ENCODE measurements around the gene NRXN3. TPM values are rescaled to one million over a fixed set of nuclear protein-coding genes. Genes with fewer than 3 reads are reported as not detected.
A peak's percentile ranks its signal among the peaks of the same experiment; 100 is the strongest.

The NRXN3 gene
- total and polyA plus RNA-seq, 5 donors from 2014 or later, result not detected

DNA sequence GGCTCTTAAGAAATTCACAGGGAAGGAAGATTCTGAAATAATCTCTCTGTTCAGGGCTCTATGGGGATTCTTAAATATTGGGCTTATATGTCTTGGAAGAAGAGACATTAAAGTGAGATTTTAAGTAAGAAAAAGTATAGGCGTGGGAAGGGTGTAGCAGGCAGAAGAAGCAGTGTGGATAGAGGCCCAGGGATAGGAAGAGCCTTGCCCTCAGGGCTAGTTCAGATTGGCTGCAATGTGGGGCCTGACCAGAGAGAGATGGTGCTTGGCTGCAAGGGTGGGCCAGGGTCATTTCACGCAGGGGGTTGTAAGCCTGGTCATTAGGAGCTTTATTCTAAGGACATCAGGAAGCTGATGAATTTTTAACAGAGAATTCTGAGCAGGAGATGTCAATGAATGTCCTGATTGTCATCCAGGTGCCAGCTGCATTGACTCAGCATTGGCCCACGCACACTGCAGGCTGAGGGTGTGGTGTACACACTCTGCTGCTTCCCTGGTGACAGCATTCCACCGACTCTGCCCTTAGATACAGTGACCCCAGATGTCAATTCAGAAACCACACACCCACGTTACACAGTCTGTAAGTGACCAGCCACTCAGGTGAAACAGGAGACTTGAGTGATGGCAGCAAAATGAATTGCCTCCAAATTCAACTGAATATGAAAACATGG, 582.5 kb downstream of the NRXN3 start:
- Histone ChIP-seq H3K27me3 (ENCODE audit: control insufficient read depth, insufficient read depth, low read length) (no peaks in the 10 kb centered on the region), H3K9me3 (ENCODE audit: control insufficient read depth in 2 of 2, low read length in 2 of 2) (no peaks in the 10 kb centered on the region), H3K4me1 (ENCODE audit: control insufficient read depth, insufficient read depth, low read length, poor library complexity, severe bottlenecking) (no peaks in the 10 kb centered on the region), H3K4me3 (ENCODE audit: low read depth, low read length) (no peak overlapping the region), H3K27ac (ENCODE audit: insufficient read depth, low read length, poor library complexity, severe bottlenecking) (no peak overlapping the region), H3K36me3 (ENCODE audit: control insufficient read depth, insufficient read depth, low read length) (no peaks in the 10 kb centered on the region)
- ATAC-seq (ENCODE audit: low read depth in 2 of 2) (no peak), DNase-seq (no peak)
- peaks cover 0 to 3% (median 0%) of the 10 kb centered on the region in 7 donors for H3K9me3 Mint-ChIP-seq
- no peaks in the 10 kb centered on the region for H3K36me3 Mint-ChIP-seq
- H3K27ac Mint-ChIP-seq, result no peak overlapping the region
- no peaks in the 10 kb centered on the region for H3K27me3 Mint-ChIP-seq
- H3K4me1 Mint-ChIP-seq, result no peaks in the 10 kb centered on the region
- H3K4me3 Mint-ChIP-seq, result no peak overlapping the region

GRCh38 chr14:78754059-78754458, 583.9 kb downstream of the NRXN3 start:
- ATAC-seq (ENCODE audit: low read depth in 2 of 2), result no peak
- H3K36me3 Mint-ChIP-seq, result no peaks in the 10 kb centered on the region

GRCh38 chr14:78758333-78758732, 588.2 kb downstream of the NRXN3 start:
- Histone ChIP-seq H3K4me3 (ENCODE audit: low read depth, low read length) (no peak overlapping the region), H3K27me3 (ENCODE audit: control insufficient read depth, insufficient read depth, low read length) (no peaks in the 10 kb centered on the region), H3K36me3 (ENCODE audit: control insufficient read depth, insufficient read depth, low read length) (no peaks in the 10 kb centered on the region), H3K9me3 (ENCODE audit: control insufficient read depth in 2 of 2, low read length in 2 of 2) (no peaks in the 10 kb centered on the region), H3K27ac (ENCODE audit: insufficient read depth, low read length, poor library complexity, severe bottlenecking) (no peak overlapping the region), H3K4me1 (ENCODE audit: control insufficient read depth, insufficient read depth, low read length, poor library complexity, severe bottlenecking) (no peaks in the 10 kb centered on the region)
- DNase-seq, result peak in 1 of 3 donors; percentile 5
- H3K4me1 Mint-ChIP-seq, result no peaks in the 10 kb centered on the region
- no peak for ATAC-seq (ENCODE audit: low read depth in 2 of 2)
- H3K4me3 Mint-ChIP-seq, result no peak overlapping the region
- H3K9me3 Mint-ChIP-seq, result peaks cover 0 to 4% (median 0%) of the 10 kb centered on the region in 7 donors
- no peaks in the 10 kb centered on the region for H3K36me3 Mint-ChIP-seq
- no peak overlapping the region for H3K27ac Mint-ChIP-seq
- H3K27me3 Mint-ChIP-seq, result no peaks in the 10 kb centered on the region

More at GRCh38 chr14:78754059-78754458, 583.9 kb downstream of the NRXN3 start:
- DNase-seq, result no peak
- H3K4me1 Mint-ChIP-seq, result no peaks in the 10 kb centered on the region
- Histone ChIP-seq H3K27me3 (ENCODE audit: control insufficient read depth, insufficient read depth, low read length) (no peaks in the 10 kb centered on the region), H3K36me3 (ENCODE audit: control insufficient read depth, insufficient read depth, low read length) (no peaks in the 10 kb centered on the region), H3K27ac (ENCODE audit: insufficient read depth, low read length, poor library complexity, severe bottlenecking) (no peak overlapping the region), H3K4me3 (ENCODE audit: low read depth, low read length) (no peak overlapping the region), H3K4me1 (ENCODE audit: control insufficient read depth, insufficient read depth, low read length, poor library complexity, severe bottlenecking) (no peaks in the 10 kb centered on the region), H3K9me3 (ENCODE audit: control insufficient read depth in 2 of 2, low read length in 2 of 2) (no peaks in the 10 kb centered on the region)
- peak overlapping the region in 1 of 4 donors; percentile 53 for H3K4me3 Mint-ChIP-seq
- H3K9me3 Mint-ChIP-seq, result peaks cover 0 to 3% (median 0%) of the 10 kb centered on the region in 7 donors
- H3K27me3 Mint-ChIP-seq, result no peaks in the 10 kb centered on the region
- no peak overlapping the region for H3K27ac Mint-ChIP-seq

DNA sequence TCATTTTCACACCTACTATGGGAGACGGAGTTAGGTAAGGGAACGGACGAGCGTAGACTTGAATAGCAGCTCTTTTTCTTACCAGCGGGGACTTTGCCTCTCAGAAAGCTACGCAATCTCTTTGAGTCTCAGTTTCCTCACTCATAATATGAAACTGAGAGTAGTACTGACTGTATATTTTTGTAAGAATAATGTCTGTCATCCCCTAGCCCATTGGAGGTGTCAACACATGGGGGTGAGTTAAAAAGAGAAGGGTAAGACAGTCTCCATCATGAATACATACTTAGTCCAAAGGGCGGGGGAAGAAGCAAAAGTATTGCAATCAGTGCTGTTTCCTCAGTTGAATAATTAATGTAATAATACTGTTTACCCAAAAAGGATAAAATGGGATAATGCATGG, 592.2 kb downstream of the NRXN3 start:
- no peaks in the 10 kb centered on the region for H3K4me1 Mint-ChIP-seq
- peaks cover 4% of the 10 kb centered on the region for H3K27me3 Mint-ChIP-seq
- no peaks in the 10 kb centered on the region for H3K9me3 ChIP-seq (ENCODE audit: control insufficient read depth in 2 of 2, low read length in 2 of 2)
- no peak overlapping the region for H3K27ac ChIP-seq (ENCODE audit: insufficient read depth, low read length, poor library complexity, severe bottlenecking)
- H3K27me3 ChIP-seq (ENCODE audit: control insufficient read depth, insufficient read depth, low read length), result no peaks in the 10 kb centered on the region
- no peak for ATAC-seq (ENCODE audit: low read depth in 2 of 2)
- peaks cover 0 to 4% (median 0%) of the 10 kb centered on the region in 7 donors for H3K9me3 Mint-ChIP-seq
- H3K4me3 ChIP-seq (ENCODE audit: low read depth, low read length), result no peak overlapping the region
- no peaks in the 10 kb centered on the region for H3K4me1 ChIP-seq (ENCODE audit: control insufficient read depth, insufficient read depth, low read length, poor library complexity, severe bottlenecking)
- no peaks in the 10 kb centered on the region for H3K36me3 Mint-ChIP-seq
- H3K36me3 ChIP-seq (ENCODE audit: control insufficient read depth, insufficient read depth, low read length), result no peaks in the 10 kb centered on the region
- H3K27ac Mint-ChIP-seq, result no peak overlapping the region
- DNase-seq, result no peak
- no peak overlapping the region for H3K4me3 Mint-ChIP-seq

GRCh38 chr14:78763746-78764145, 593.6 kb downstream of the NRXN3 start:
- H3K4me1 ChIP-seq (ENCODE audit: control insufficient read depth, insufficient read depth, low read length, poor library complexity, severe bottlenecking), result no peaks in the 10 kb centered on the region
- Mint-ChIP-seq H3K9me3 (peaks cover 0 to 4% (median 0%) of the 10 kb centered on the region in 7 donors), H3K4me3 (no peak overlapping the region), H3K27me3 (peaks cover 4% of the 10 kb centered on the region), H3K4me1 (no peaks in the 10 kb centered on the region), H3K27ac (no peak overlapping the region), H3K36me3 (no peaks in the 10 kb centered on the region)
- ATAC-seq (ENCODE audit: low read depth in 2 of 2) (no peak), DNase-seq (no peak)
- no peaks in the 10 kb centered on the region for H3K27me3 ChIP-seq (ENCODE audit: control insufficient read depth, insufficient read depth, low read length)
- H3K27ac ChIP-seq (ENCODE audit: insufficient read depth, low read length, poor library complexity, severe bottlenecking), result no peak overlapping the region
- no peak overlapping the region for H3K4me3 ChIP-seq (ENCODE audit: low read depth, low read length)
- no peaks in the 10 kb centered on the region for H3K9me3 ChIP-seq (ENCODE audit: control insufficient read depth in 2 of 2, low read length in 2 of 2)
- H3K36me3 ChIP-seq (ENCODE audit: control insufficient read depth, insufficient read depth, low read length), result no peaks in the 10 kb centered on the region

DNA sequence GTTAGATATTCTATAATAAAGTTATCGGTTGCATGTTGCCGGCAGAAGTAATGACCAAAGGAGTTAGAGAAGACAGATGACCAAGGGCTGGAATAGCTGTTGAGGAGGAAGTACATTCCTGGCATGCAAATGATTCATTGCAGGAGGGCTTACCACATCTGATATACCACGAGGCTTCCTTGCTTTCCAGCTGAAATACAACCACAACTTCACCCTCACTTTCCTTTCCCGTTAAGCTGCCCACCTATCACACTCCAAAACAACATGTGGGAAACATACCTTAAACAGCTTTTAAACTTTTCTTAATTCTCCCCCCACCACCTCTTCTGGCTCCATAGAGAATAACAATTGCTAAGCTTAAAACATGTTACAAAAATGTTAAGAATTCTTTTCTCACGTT, 594.1 kb downstream of the NRXN3 start:
- Mint-ChIP-seq H3K9me3 (peaks cover 0 to 4% (median 0%) of the 10 kb centered on the region in 7 donors), H3K27me3 (peaks cover 4% of the 10 kb centered on the region), H3K4me1 (no peaks in the 10 kb centered on the region), H3K4me3 (no peak overlapping the region), H3K36me3 (no peaks in the 10 kb centered on the region), H3K27ac (no peak overlapping the region)
- Histone ChIP-seq H3K9me3 (ENCODE audit: control insufficient read depth in 2 of 2, low read length in 2 of 2) (no peaks in the 10 kb centered on the region), H3K27me3 (ENCODE audit: control insufficient read depth, insufficient read depth, low read length) (no peaks in the 10 kb centered on the region), H3K4me3 (ENCODE audit: low read depth, low read length) (no peak overlapping the region), H3K4me1 (ENCODE audit: control insufficient read depth, insufficient read depth, low read length, poor library complexity, severe bottlenecking) (no peaks in the 10 kb centered on the region), H3K27ac (ENCODE audit: insufficient read depth, low read length, poor library complexity, severe bottlenecking) (no peak overlapping the region), H3K36me3 (ENCODE audit: control insufficient read depth, insufficient read depth, low read length) (no peaks in the 10 kb centered on the region)
- ATAC-seq (ENCODE audit: low read depth in 2 of 2) (no peak), DNase-seq (no peak)

- peaks cover 4% of the 10 kb centered on the region for H3K27me3 Mint-ChIP-seq
- no peak overlapping the region for H3K27ac Mint-ChIP-seq
These were observed 594.5 kb downstream of the NRXN3 start for GRCh38 chr14:78764645-78765044.

GRCh38 chr14:78767436-78767835, 597.3 kb downstream of the NRXN3 start:
- Histone ChIP-seq H3K36me3 (ENCODE audit: control insufficient read depth, insufficient read depth, low read length) (no peaks in the 10 kb centered on the region), H3K9me3 (ENCODE audit: control insufficient read depth in 2 of 2, low read length in 2 of 2) (no peaks in the 10 kb centered on the region), H3K4me3 (ENCODE audit: low read depth, low read length) (no peak overlapping the region), H3K4me1 (ENCODE audit: control insufficient read depth, insufficient read depth, low read length, poor library complexity, severe bottlenecking) (no peaks in the 10 kb centered on the region), H3K27me3 (ENCODE audit: control insufficient read depth, insufficient read depth, low read length) (no peaks in the 10 kb centered on the region), H3K27ac (ENCODE audit: insufficient read depth, low read length, poor library complexity, severe bottlenecking) (no peak overlapping the region)
- H3K27me3 Mint-ChIP-seq, result peaks cover 4% of the 10 kb centered on the region
- DNase-seq (no peak), ATAC-seq (ENCODE audit: low read depth in 2 of 2) (no peak)
- H3K4me3 Mint-ChIP-seq, result no peak overlapping the region
- peaks cover 0 to 7% (median 0%) of the 10 kb centered on the region in 7 donors for H3K9me3 Mint-ChIP-seq
- H3K27ac Mint-ChIP-seq, result no peak overlapping the region
- H3K4me1 Mint-ChIP-seq, result no peaks in the 10 kb centered on the region
- no peaks in the 10 kb centered on the region for H3K36me3 Mint-ChIP-seq

More at GRCh38 chr14:78764645-78765044, 594.5 kb downstream of the NRXN3 start:
- no peak overlapping the region for H3K27ac ChIP-seq (ENCODE audit: insufficient read depth, low read length, poor library complexity, severe bottlenecking)
- H3K27me3 ChIP-seq (ENCODE audit: control insufficient read depth, insufficient read depth, low read length), result no peaks in the 10 kb centered on the region
- H3K36me3 ChIP-seq (ENCODE audit: control insufficient read depth, insufficient read depth, low read length), result no peaks in the 10 kb centered on the region
- ATAC-seq (ENCODE audit: low read depth in 2 of 2) (no peak), DNase-seq (no peak)
- H3K9me3 ChIP-seq (ENCODE audit: control insufficient read depth in 2 of 2, low read length in 2 of 2), result no peaks in the 10 kb centered on the region
- H3K4me3 Mint-ChIP-seq, result no peak overlapping the region
- H3K9me3 Mint-ChIP-seq, result peaks cover 0 to 7% (median 0%) of the 10 kb centered on the region in 7 donors
- no peaks in the 10 kb centered on the region for H3K4me1 Mint-ChIP-seq
- H3K4me3 ChIP-seq (ENCODE audit: low read depth, low read length), result no peak overlapping the region
- no peaks in the 10 kb centered on the region for H3K4me1 ChIP-seq (ENCODE audit: control insufficient read depth, insufficient read depth, low read length, poor library complexity, severe bottlenecking)
- H3K36me3 Mint-ChIP-seq, result no peaks in the 10 kb centered on the region

Measured in CD4-positive, CD25-positive, alpha-beta regulatory T cell (primary cell).